ENCODE measurements around the gene HAPLN2. TPM values are rescaled to one million over a fixed set of nuclear protein-coding genes. Genes with fewer than 3 reads are reported as not detected.
"Not testable (repeated sequence)": the region's sequence is repeated elsewhere in the genome, so short reads cannot be mapped to it uniquely, and the experiment has no call there.

The HAPLN2 gene
- total and polyA plus RNA-seq, 2 of the 4 experiments (the other 2 are of a cell fraction), result not detected

DNA sequence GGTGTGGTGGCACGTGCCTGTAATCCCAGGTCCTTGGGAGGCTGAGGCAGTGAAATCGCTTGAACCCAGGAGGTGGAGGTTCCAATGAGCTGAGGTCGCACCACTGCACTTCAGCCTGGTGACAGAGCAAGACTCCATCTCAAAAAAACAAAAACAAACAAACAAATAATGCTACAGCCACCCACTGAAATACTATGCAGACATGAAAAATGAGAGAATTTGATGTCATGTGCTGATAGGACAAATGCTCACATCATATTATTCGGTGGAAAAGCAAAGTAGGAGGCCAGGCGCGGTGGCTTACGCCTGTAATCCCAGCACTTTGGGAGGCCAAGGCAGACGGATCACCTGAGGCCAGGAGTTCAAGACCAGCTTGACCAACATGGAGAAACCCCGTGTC is 9.1 kb upstream of the HAPLN2 start:
- H3K36me3 ChIP-seq (ENCODE audit: control insufficient read depth, insufficient read depth, low read length); H2AK9ac ChIP-seq (replicated peaks; ENCODE audit: low read depth, low read length, poor library complexity); intact Hi-C loops (cut with micrococcal nuclease); H3K4me3 ChIP-seq (ENCODE audit: insufficient read depth, low read depth, low read length); H3K4ac ChIP-seq (ENCODE audit: low read depth, low read length); H2BK5ac ChIP-seq (ENCODE audit: low read depth, low read length, poor library complexity, severe bottlenecking); H2BK120ac ChIP-seq (ENCODE audit: low read depth, low read length); H3K9ac ChIP-seq (ENCODE audit: low read depth, low read length); H2AK5ac ChIP-seq (ENCODE audit: low read depth, low read length); H3K18ac ChIP-seq (ENCODE audit: low read depth, low read length); H2BK15ac ChIP-seq (ENCODE audit: low read depth, low read length); POLR2A ChIA-PET (ENCODE audit: unreplicated experiment); H3K14ac ChIP-seq (replicated peaks; ENCODE audit: low read depth, low read length); H4K20me1 ChIP-seq (ENCODE audit: insufficient read depth, low read length); DNase-seq; H4K8ac ChIP-seq (ENCODE audit: low read depth in 2 of 2, low read length in 2 of 2); H3K4me1 ChIP-seq (ENCODE audit: control insufficient read depth, insufficient read depth, low read length); H3K4me2 ChIP-seq (ENCODE audit: low read depth, low read length); H3K23ac ChIP-seq (ENCODE audit: low read depth, low read length); H4K91ac ChIP-seq (ENCODE audit: insufficient read depth, low read depth, low read length); H2AFZ ChIP-seq (replicated peaks; ENCODE audit: low read length, poor library complexity); in situ Hi-C loops (cut with MboI; ENCODE audit: low sequenced_read_pairs); H3K9me1 ChIP-seq (ENCODE audit: insufficient read depth, low read length); H3K56ac ChIP-seq (ENCODE audit: extremely low read depth, insufficient read depth, low read length); BruUV-seq (replicated peaks); H4K5ac ChIP-seq (ENCODE audit: low read depth, low read length); H3K9me3 ChIP-seq (ENCODE audit: control insufficient read depth, insufficient read depth, low read length); H3K27ac ChIP-seq (ENCODE audit: insufficient read depth, low read length); H2BK20ac ChIP-seq (ENCODE audit: low read depth, low read length); ATAC-seq (ENCODE audit: low read depth); H3K79me1 ChIP-seq (ENCODE audit: low read depth in 1 of 2, low read length in 2 of 2); dilution Hi-C loops (cut with HindIII; ENCODE audit: low sequenced_read_pairs, unreplicated experiment): not testable (repeated sequence)
- 72% methylated on average over 5 of the region's 9 CpGs; no CpG with 5 or more reads in 1 of the 2 experiments for WGBS, 2 experiments (ENCODE audit: extremely low coverage in 2 of 2, insufficient read length in 1 of 2)
- H3K27me3 ChIP-seq (ENCODE audit: control insufficient read depth, insufficient read depth, low read length), result peaks cover 36% of the 10 kb centered on the region
- CTCF ChIA-PET, result interaction anchor here (0.7 kb wide), 1 partner anchor 121 kb away, joined by 6 read pairs; no protein-coding TSS in a partner anchor

Data from IMR-90 (cell line).